Liver (tissue), 9 donors: ENCODE data around the gene TOB1. TPM values are rescaled to one million over a fixed set of nuclear protein-coding genes. Genes with fewer than 3 reads are reported as not detected.

Experiments
- DNase-seq: peaks from one replicate; pipeline ENCODE4 v3.0.0-alpha.2; 2017; ENCODE audit warnings: low spot score
- H3K27ac ChIP-seq, 2 donors: one replicate each; pipeline ENCODE4 v1.7.0; 2013; ENCODE audit warnings: inconsistent platforms in 2 of 2, low read length in 2 of 2, control low read depth in 1 of 2, low read depth in 1 of 2, mild to moderate bottlenecking in 1 of 2
- H3K27me3 ChIP-seq, 4 donors: one replicate each; pipeline versions ENCODE4 v1.6.1 to v1.7.0; 2013; ENCODE audit warnings: low read length in 3 of 4, inconsistent platforms in 1 of 4, mild to moderate bottlenecking in 1 of 4, moderate library complexity in 1 of 4; ENCODE audit not compliant: control insufficient read depth in 4 of 4, insufficient read depth in 4 of 4
- H3K36me3 ChIP-seq, 4 donors: one replicate each; pipeline versions ENCODE4 v1.6.1 to v1.7.0; 2013; ENCODE audit warnings: low read length in 3 of 4, mild to moderate bottlenecking in 3 of 4, low read depth in 1 of 4, moderate library complexity in 1 of 4; ENCODE audit not compliant: control insufficient read depth in 4 of 4, insufficient read depth in 3 of 4
- H3K4me1 ChIP-seq, 4 donors: one replicate each; pipeline versions ENCODE4 v1.6.1 to v1.7.0; 2013; ENCODE audit warnings: low read length in 3 of 4, mild to moderate bottlenecking in 3 of 4, moderate library complexity in 1 of 4; ENCODE audit not compliant: control insufficient read depth in 4 of 4, insufficient read depth in 4 of 4
- H3K4me3 ChIP-seq, 3 donors: one replicate each; pipeline versions ENCODE4 v1.6.1 to v1.7.0; 2013; ENCODE audit warnings: low read length in 3 of 3, control low read depth in 1 of 3, low read depth in 1 of 3, mild to moderate bottlenecking in 1 of 3
- H3K9ac ChIP-seq, 2 donors: one replicate each; pipeline ENCODE4 v1.7.0; 2013; ENCODE audit warnings: low read length in 2 of 2, mild to moderate bottlenecking in 2 of 2, moderate library complexity in 2 of 2, control low read depth in 1 of 2, low read depth in 1 of 2
- H3K9me3 ChIP-seq, 4 donors: one replicate each; pipeline versions ENCODE4 v1.6.1 to v1.7.0; 2013; ENCODE audit warnings: low read length in 3 of 4; ENCODE audit not compliant: control insufficient read depth in 4 of 4
- ATF3 ChIP-seq: IDR thresholded peaks from 2 replicates; pipeline ENCODE4 v1.6.1; 2016; ENCODE audit warnings: antibody characterized with exemption
- CTCF ChIP-seq: fragments of 150-350 bp; IDR thresholded peaks from 2 replicates; pipeline ENCODE4 v1.5.1; 2017; ENCODE audit warnings: improper control_type of control experiment, low read depth, low read length; ENCODE audit not compliant: missing input control
- EGR1 ChIP-seq, 2 donors: IDR thresholded peaks; 2 replicates each; pipeline ENCODE4 v1.6.1; 2016 to 2018; ENCODE audit warnings: antibody characterized with exemption in 2 of 2, low read depth in 2 of 2
- FOXA1 ChIP-seq: IDR thresholded peaks from 2 replicates; pipeline ENCODE4 v1.6.1; 2016; ENCODE audit warnings: antibody characterized with exemption
- FOXA2 ChIP-seq: IDR thresholded peaks from 2 replicates; pipeline ENCODE4 v1.6.1; 2016; ENCODE audit warnings: antibody characterized with exemption
- GABPA ChIP-seq, 2 donors: IDR thresholded peaks in 1 of 2; conservative IDR thresholded peaks in 1 of 2; 2 replicates each; pipeline ENCODE4 v1.6.1; 2016; ENCODE audit warnings: antibody characterized with exemption in 2 of 2, mild to moderate bottlenecking in 1 of 2, moderate library complexity in 1 of 2
- HNF4A ChIP-seq, 2 donors: conservative IDR thresholded peaks; 2 replicates each; pipeline ENCODE4 v1.6.1; 2016; ENCODE audit warnings: antibody characterized with exemption in 2 of 2, mild to moderate bottlenecking in 2 of 2
- HNF4G ChIP-seq: IDR thresholded peaks from 2 replicates; pipeline ENCODE4 v1.6.1; 2016; ENCODE audit warnings: antibody characterized with exemption
- JUND ChIP-seq, 2 donors: IDR thresholded peaks; 2 replicates each; pipeline ENCODE4 v1.6.1; 2016; ENCODE audit warnings: antibody characterized with exemption in 2 of 2
- MAX ChIP-seq: IDR thresholded peaks from 2 replicates; pipeline ENCODE4 v1.6.1; 2016; ENCODE audit warnings: antibody characterized with exemption
- NR2F2 ChIP-seq: IDR thresholded peaks from 2 replicates; pipeline ENCODE4 v1.6.1; 2016; ENCODE audit warnings: antibody characterized with exemption
- RAD21 ChIP-seq, 2 donors: IDR thresholded peaks; 2 replicates each; pipeline ENCODE4 v1.6.1; 2016; ENCODE audit warnings: antibody characterized with exemption in 2 of 2, mild to moderate bottlenecking in 2 of 2
- REST ChIP-seq: IDR thresholded peaks from 2 replicates; pipeline ENCODE4 v1.6.1; 2016; ENCODE audit warnings: antibody characterized with exemption, mild to moderate bottlenecking
- RXRA ChIP-seq, 2 donors: IDR thresholded peaks; 2 replicates each; pipeline ENCODE4 v1.6.1; 2017 to 2018; ENCODE audit warnings: antibody characterized with exemption in 2 of 2, mild to moderate bottlenecking in 1 of 2
- SP1 ChIP-seq: IDR thresholded peaks from 2 replicates; pipeline ENCODE4 v1.6.1; 2018; ENCODE audit warnings: antibody characterized with exemption, mild to moderate bottlenecking
- TAF1 ChIP-seq: conservative IDR thresholded peaks from 2 replicates; pipeline ENCODE4 v1.6.1; 2016; ENCODE audit warnings: antibody characterized with exemption, mild to moderate bottlenecking
- YY1 ChIP-seq: IDR thresholded peaks from 2 replicates; pipeline ENCODE4 v1.6.1; 2016; ENCODE audit warnings: antibody characterized with exemption, mild to moderate bottlenecking
- ZBTB33 ChIP-seq: IDR thresholded peaks from 2 replicates; pipeline ENCODE4 v1.6.1; 2016; ENCODE audit warnings: antibody characterized with exemption
- WGBS: extraction: QIAGEN DNeasy Blood & Tissue Kit; methylation state at CpG from one replicate; pipeline ENCODE4 v1.1.7; 2013; 5-methylcytosine and 5-hydroxymethylcytosine counted together
- polyA plus RNA-seq, 2 donors: library from polyadenylated mRNA; stranded (reverse) in 1 of 2; unstranded in 1 of 2; fragments of 200-250 nt in 1 of 2; fragments of >200 nt in 1 of 2; fragmentation: Nextera tagmentation in 1 of 2; extraction: Ambion mirVana in 1 of 2; gene quantifications; one replicate each; pipeline versions ENCODE4 v1.2.1 to v1.2.3, GENCODE V29; 2013 to 2015
- total RNA-seq, 2 donors: library from RNA; depleted of rRNA; stranded (reverse); fragments of >200 nt; gene quantifications; one replicate each; pipeline ENCODE4 v1.2.3, GENCODE V29; 2014
- donor health status: healthy.
- donor health status: healthy.
- donor health status: healthy.
- donor health status: healthy.
- donor health status: healthy.

The TOB1 gene
- total and polyA plus RNA-seq, 4 donors, result 10.2 to 132 (median 37.8) TPM

DNA sequence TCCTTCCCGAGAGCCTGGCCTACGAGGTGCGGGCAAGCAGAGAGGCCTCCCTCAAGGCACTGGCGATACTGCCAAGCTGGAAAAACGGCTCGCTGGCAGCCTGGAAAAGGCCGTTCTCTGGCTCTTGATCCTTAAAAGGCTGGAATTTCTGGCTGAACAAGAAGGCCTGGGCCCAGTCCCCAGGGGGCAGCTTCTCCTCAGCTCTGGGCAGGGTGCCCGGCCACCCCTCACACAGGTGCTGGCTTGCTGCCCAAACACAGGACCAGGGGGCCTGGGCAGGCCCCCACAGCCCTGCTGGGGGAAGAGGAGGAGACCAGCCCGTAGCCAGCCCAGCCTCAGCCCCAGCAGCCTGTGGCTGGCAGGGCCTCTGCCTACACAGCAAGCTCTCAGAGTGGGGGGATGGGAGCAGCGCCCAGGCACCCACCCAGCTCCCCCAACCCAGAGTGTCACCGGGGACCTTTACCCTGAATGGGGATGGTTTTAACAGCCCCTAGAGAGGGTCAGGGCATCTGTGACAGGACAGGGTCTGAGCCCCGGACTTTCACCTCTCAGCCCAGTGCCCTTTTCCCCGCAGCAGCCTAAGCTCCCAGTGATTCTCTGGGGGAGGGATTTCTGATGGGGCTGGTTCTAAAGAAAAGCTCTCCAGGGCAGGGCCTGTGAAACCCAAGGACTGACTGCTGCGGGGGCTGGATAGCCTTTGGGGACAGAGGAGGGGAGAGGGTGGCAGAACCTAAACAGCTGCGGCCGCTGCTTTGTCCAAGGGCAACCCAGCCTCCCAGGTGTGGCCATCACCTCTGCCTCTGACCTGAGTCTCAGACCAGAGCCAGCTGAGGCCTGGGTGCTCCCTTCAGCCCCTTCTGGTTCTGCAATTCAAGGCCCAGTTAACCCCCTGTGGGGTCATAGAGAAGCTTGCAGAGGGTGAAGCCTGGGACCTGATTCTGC is 38.6 kb upstream of the TOB1 start:
- Histone ChIP-seq H3K27me3 (no peaks in the 10 kb centered on the region), H3K4me3 (peak overlapping the region in 2 of 3 donors; percentile 14 to 21), H3K27ac (peak overlapping the region; percentile 82 to 86), H3K36me3 (no peaks in the 10 kb centered on the region), H3K9ac (peak overlapping the region in 1 of 2 donors; percentile 74), H3K9me3 (no peaks in the 10 kb centered on the region), H3K4me1 (peaks cover 12 to 57% (median 44%) of the 10 kb centered on the region in 4 donors)
- 27% methylated on average over 16 of the region's 16 CpGs for WGBS
- peak; percentile 62 for DNase-seq
- TF ChIP-seq HNF4A (conservative IDR thresholded peaks at IDR 0.05), result peak; percentile 98 to 99
- peak; percentile 96 for TF ChIP-seq HNF4G
- TF ChIP-seq TAF1, result peak; percentile 54
- TF ChIP-seq RAD21 (IDR thresholded peaks at IDR 0.05), result peak; percentile 51 to 61
- TF ChIP-seq JUND (IDR thresholded peaks at IDR 0.05), result peak in 1 of 2 donors; percentile 57
- peak; percentile 78 for TF ChIP-seq MAX
- TF ChIP-seq YY1, result peak; percentile 85
- TF ChIP-seq GABPA (IDR thresholded peaks at IDR 0.05 in 1 of 2, conservative IDR thresholded peaks at IDR 0.05 in 1 of 2), result no peak
- TF ChIP-seq NR2F2, result peak; percentile 84
- TF ChIP-seq FOXA1, result peak; percentile 46
- no peak for TF ChIP-seq EGR1 (IDR thresholded peaks at IDR 0.05; ENCODE audit: low read depth in 2 of 2)
- peak; percentile 99 for TF ChIP-seq RXRA (IDR thresholded peaks at IDR 0.05)
- peak; percentile 18 for TF ChIP-seq ATF3
- no peak for TF ChIP-seq CTCF
- TF ChIP-seq ZBTB33, result peak; percentile 83
- TF ChIP-seq SP1, result peak; percentile 98
- peak; percentile 41 for TF ChIP-seq FOXA2
- TF ChIP-seq REST, result peak; percentile 75
